GM04504 (cell line): ENCODE data around the gene MUSK.
"Not testable (repeated sequence)": the region's sequence is repeated elsewhere in the genome, so short reads cannot be mapped to it uniquely, and the experiment has no call there.

Experiments
- DNase-seq: peaks from one replicate; pipeline ENCODE4 v3.0.0-alpha.2; 2012; ENCODE audit warnings: low read depth

MUSK gene

GRCh38 chr9:110762783-110763182 lies 94.2 kb downstream of the MUSK start:
- DNase-seq = no peak

GRCh38 chr9:110763568-110763967 lies 95.0 kb downstream of the MUSK start:
- no peak for DNase-seq

GRCh38 chr9:110764006-110764405 lies 95.4 kb downstream of the MUSK start:
- no peak for DNase-seq

GRCh38 chr9:110765926-110766325 lies 97.3 kb downstream of the MUSK start:
- DNase-seq = no peak

- DNase-seq = no peak
Observed at GRCh38 chr9:110767559-110768063, 99.0 kb downstream of the MUSK start.

- no peak for DNase-seq
Observed at GRCh38 chr9:110768886-110769285, 100.3 kb downstream of the MUSK start.

GRCh38 chr9:110769667-110770066 lies 101.1 kb downstream of the MUSK start:
- no peak for DNase-seq

- DNase-seq = no peak
Observed at GRCh38 chr9:110775724-110776123, 107.1 kb downstream of the MUSK start.

GRCh38 chr9:110776221-110776620 lies 107.6 kb downstream of the MUSK start:
- no peak for DNase-seq

- no peak for DNase-seq
Observed at GRCh38 chr9:110777196-110777875, 108.7 kb downstream of the MUSK start.

- no peak for DNase-seq
Observed at GRCh38 chr9:110777876-110778215, 109.3 kb downstream of the MUSK start.

- DNase-seq = no peak
Observed at GRCh38 chr9:110782701-110783100, 114.1 kb downstream of the MUSK start.

- no peak for DNase-seq
Observed at GRCh38 chr9:110784309-110784708, 115.7 kb downstream of the MUSK start.

GRCh38 chr9:110785166-110785565 lies 116.6 kb downstream of the MUSK start:
- no peak for DNase-seq

- not testable (repeated sequence) for DNase-seq
Observed at GRCh38 chr9:110788396-110788795, 119.8 kb downstream of the MUSK start.

- no peak for DNase-seq
Observed at GRCh38 chr9:110788871-110789270, 120.3 kb downstream of the MUSK start.

GRCh38 chr9:110797611-110798010 lies 129.0 kb downstream of the MUSK start:
- DNase-seq = no peak

- no peak for DNase-seq
Observed at GRCh38 chr9:110799396-110799795, 130.8 kb downstream of the MUSK start.

- no peak for DNase-seq
Observed at GRCh38 chr9:110801426-110801825, 132.8 kb downstream of the MUSK start.

- DNase-seq = peak; percentile 48
Observed at GRCh38 chr9:110802416-110803035, 133.9 kb downstream of the MUSK start.

- DNase-seq = no peak
Observed at GRCh38 chr9:110807956-110808598, 139.5 kb downstream of the MUSK start.

GRCh38 chr9:110808599-110808980 lies 140.0 kb downstream of the MUSK start:
- DNase-seq = no peak

- DNase-seq = no peak
Observed at GRCh38 chr9:110809038-110809595, 140.5 kb downstream of the MUSK start.
